Neural cell (in vitro differentiated cells): ENCODE data around the gene CAPZA2. TPM values are rescaled to one million over a fixed set of nuclear protein-coding genes. Genes with fewer than 3 reads are reported as not detected.
"Not testable (repeated sequence)": the region's sequence is repeated elsewhere in the genome, so short reads cannot be mapped to it uniquely, and the experiment has no call there.

Experiments
- H2AFZ ChIP-seq: fragments of 200-600, 300-800 bp; sonication (generic), shearing (Covaris generic); 2 replicates; pipeline ENCODE4 v1.6.0; 2014; ENCODE audit warnings: low read depth, mild to moderate bottlenecking, antibody characterized with exemption, low read length, moderate library complexity
- H3F3A ChIP-seq: fragments of 200-600 bp; shearing (Covaris generic); 2 replicates; pipeline ENCODE4 v1.6.1; 2016; ENCODE audit warnings: mild to moderate bottlenecking, moderate library complexity, mixed read lengths, antibody characterized with exemption, low read length; ENCODE audit not compliant: insufficient read depth, poor library complexity, severe bottlenecking
- H3K27ac ChIP-seq: fragments of 200-600, 300-800 bp; sonication (generic), shearing (Covaris generic); 2 replicates; pipeline ENCODE4 v1.5.1; 2014; ENCODE audit warnings: mild to moderate bottlenecking, low read length, moderate library complexity
- H3K27me3 ChIP-seq: fragments of 300-800, 200-600 bp; sonication (generic), shearing (Covaris generic); 2 replicates; pipeline ENCODE4 v1.6.0; 2014; ENCODE audit warnings: mild to moderate bottlenecking, low read depth, low read length, moderate library complexity; ENCODE audit not compliant: insufficient read depth
- H3K36me3 ChIP-seq: fragments of 300-800, 200-600 bp; sonication (generic), shearing (Covaris generic); 2 replicates; pipeline ENCODE4 v1.5.1; 2014; ENCODE audit warnings: mild to moderate bottlenecking, antibody characterized with exemption, low read length, moderate library complexity; ENCODE audit not compliant: insufficient read depth
- H3K4me2 ChIP-seq: fragments of 300-800, 200-600 bp; sonication (generic), shearing (Covaris generic); 2 replicates; pipeline ENCODE4 v1.6.0; 2014; ENCODE audit warnings: mild to moderate bottlenecking, low read length
- H3K4me3 ChIP-seq: fragments of 300-800, 200-600 bp; sonication (generic), shearing (Covaris generic); 2 replicates; pipeline ENCODE4 v1.5.1; 2014; ENCODE audit warnings: mild to moderate bottlenecking, low read length, moderate library complexity
- H3K79me2 ChIP-seq: fragments of 200-600 bp; shearing (Covaris generic); replicated peaks from 2 replicates; pipeline ENCODE4 v1.6.0; 2014; ENCODE audit warnings: mild to moderate bottlenecking, low read length, moderate library complexity; ENCODE audit not compliant: insufficient read depth
- H3K9ac ChIP-seq: fragments of 300-800, 200-600 bp; sonication (generic), shearing (Covaris generic); 2 replicates; pipeline ENCODE4 v1.6.1; 2016; ENCODE audit warnings: mild to moderate bottlenecking, low read length, mixed read lengths
- H3K9me2 ChIP-seq: fragments of 200-600 bp; shearing (Covaris generic); 2 replicates; pipeline ENCODE4 v1.6.1; 2016; ENCODE audit warnings: mild to moderate bottlenecking, low read length, mixed read lengths; ENCODE audit not compliant: insufficient read depth
- H3K9me3 ChIP-seq: fragments of 200-600, 300-800 bp; sonication (generic), shearing (Covaris generic); 2 replicates; pipeline ENCODE4 v1.6.1; 2016; ENCODE audit warnings: mild to moderate bottlenecking, mixed run types, low read length, moderate library complexity, mixed read lengths
- H4K20me1 ChIP-seq: fragments of 200-600 bp; shearing (Covaris generic); 2 replicates; pipeline ENCODE4 v1.6.1; 2016; ENCODE audit warnings: mild to moderate bottlenecking, mixed run types; ENCODE audit not compliant: insufficient read depth
- EP300 ChIP-seq: fragments of 450-650 bp; conservative IDR thresholded peaks from 2 replicates; pipeline ENCODE4 v1.6.1; 2014; ENCODE audit warnings: antibody characterized with exemption, mild to moderate bottlenecking, moderate library complexity; ENCODE audit not compliant: poor library complexity, severe bottlenecking
- EZH2 ChIP-seq: fragments of 200-600, 300-800 bp; shearing (Covaris generic), sonication (generic); IDR thresholded peaks from 2 replicates; pipeline ENCODE4 v1.6.1; 2014; ENCODE audit warnings: antibody characterized with exemption, low read length, borderline replicate concordance, mild to moderate bottlenecking; ENCODE audit not compliant: insufficient read depth, poor library complexity, severe bottlenecking
- MXI1 ChIP-seq: fragments of 450-650 bp; conservative IDR thresholded peaks from 2 replicates; pipeline ENCODE4 v1.6.1; 2014; ENCODE audit warnings: antibody characterized with exemption, mild to moderate bottlenecking; ENCODE audit not compliant: poor library complexity, severe bottlenecking
- POLR2AphosphoS5 ChIP-seq: IDR thresholded peaks from 2 replicates; pipeline ENCODE4 v1.6.1; 2012
- RAD21 ChIP-seq: fragments of 450-650 bp; conservative IDR thresholded peaks from 2 replicates; pipeline ENCODE4 v1.6.1; 2014; ENCODE audit warnings: antibody characterized with exemption, mild to moderate bottlenecking, moderate library complexity
- SMC3 ChIP-seq: fragments of 450-650 bp; conservative IDR thresholded peaks from 2 replicates; pipeline ENCODE4 v1.6.1; 2014; ENCODE audit warnings: antibody characterized with exemption, mild to moderate bottlenecking, moderate library complexity; ENCODE audit not compliant: poor library complexity
- TAF1 ChIP-seq: IDR thresholded peaks from 2 replicates; pipeline ENCODE4 v1.6.1; 2012; ENCODE audit warnings: low read depth
- polyA plus RNA-seq: library from polyadenylated mRNA; depleted of rRNA; stranded (reverse); fragments of >200 nt; gene quantifications from 2 replicates; pipeline ENCODE4 v1.2.3, GENCODE V29; 2014
- TF ChIP-seq, protein P1 (sequence below): IDR thresholded peaks from 2 replicates; pipeline ENCODE4 v1.6.1; 2012; ENCODE audit warnings: borderline replicate concordance
- TF ChIP-seq, protein P2 (sequence below): fragments of 450-650 bp; IDR thresholded peaks from 2 replicates; pipeline ENCODE4 v1.5.1; 2014; ENCODE audit warnings: antibody characterized with exemption, mild to moderate bottlenecking, moderate library complexity; ENCODE audit not compliant: poor library complexity, severe bottlenecking

The CAPZA2 gene
- polyA plus RNA-seq, 1 donor from 2014 or later: 191 TPM

DNA sequence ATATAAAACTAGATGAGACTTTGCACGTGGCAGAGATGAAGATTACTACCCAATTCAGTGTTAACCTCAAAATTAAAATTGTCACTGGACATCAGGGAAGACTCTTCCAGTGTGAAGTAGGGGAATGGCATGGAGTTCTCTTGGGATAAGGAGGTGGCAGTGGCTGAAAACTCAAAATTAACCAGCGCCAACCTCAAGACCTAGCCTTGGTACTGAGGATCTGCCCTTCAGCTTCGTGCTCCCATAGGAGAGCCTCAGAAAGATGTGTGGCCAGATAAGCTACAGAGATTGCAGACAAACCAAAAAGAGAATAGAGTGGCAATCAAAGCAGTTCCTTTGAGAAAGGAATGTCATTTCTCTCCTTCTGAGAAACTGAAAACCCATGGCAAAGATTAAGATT is 47.3 kb upstream of the CAPZA2 start:
- Histone ChIP-seq H3K9me2 (no peaks in the 10 kb centered on the region), H3K4me2 (no peak overlapping the region), H4K20me1 (no peaks in the 10 kb centered on the region), H3K9me3 (no peaks in the 10 kb centered on the region), H3K27ac (no peak overlapping the region), H3K36me3 (no peaks in the 10 kb centered on the region), H3K4me3 (no peak overlapping the region), H3K9ac (no peak overlapping the region), H3F3A (no peaks in the 10 kb centered on the region), H2AFZ (no peak overlapping the region), H3K79me2 (no peaks in the 10 kb centered on the region), H3K27me3 (no peaks in the 10 kb centered on the region)
- TF ChIP-seq, protein P1, sequence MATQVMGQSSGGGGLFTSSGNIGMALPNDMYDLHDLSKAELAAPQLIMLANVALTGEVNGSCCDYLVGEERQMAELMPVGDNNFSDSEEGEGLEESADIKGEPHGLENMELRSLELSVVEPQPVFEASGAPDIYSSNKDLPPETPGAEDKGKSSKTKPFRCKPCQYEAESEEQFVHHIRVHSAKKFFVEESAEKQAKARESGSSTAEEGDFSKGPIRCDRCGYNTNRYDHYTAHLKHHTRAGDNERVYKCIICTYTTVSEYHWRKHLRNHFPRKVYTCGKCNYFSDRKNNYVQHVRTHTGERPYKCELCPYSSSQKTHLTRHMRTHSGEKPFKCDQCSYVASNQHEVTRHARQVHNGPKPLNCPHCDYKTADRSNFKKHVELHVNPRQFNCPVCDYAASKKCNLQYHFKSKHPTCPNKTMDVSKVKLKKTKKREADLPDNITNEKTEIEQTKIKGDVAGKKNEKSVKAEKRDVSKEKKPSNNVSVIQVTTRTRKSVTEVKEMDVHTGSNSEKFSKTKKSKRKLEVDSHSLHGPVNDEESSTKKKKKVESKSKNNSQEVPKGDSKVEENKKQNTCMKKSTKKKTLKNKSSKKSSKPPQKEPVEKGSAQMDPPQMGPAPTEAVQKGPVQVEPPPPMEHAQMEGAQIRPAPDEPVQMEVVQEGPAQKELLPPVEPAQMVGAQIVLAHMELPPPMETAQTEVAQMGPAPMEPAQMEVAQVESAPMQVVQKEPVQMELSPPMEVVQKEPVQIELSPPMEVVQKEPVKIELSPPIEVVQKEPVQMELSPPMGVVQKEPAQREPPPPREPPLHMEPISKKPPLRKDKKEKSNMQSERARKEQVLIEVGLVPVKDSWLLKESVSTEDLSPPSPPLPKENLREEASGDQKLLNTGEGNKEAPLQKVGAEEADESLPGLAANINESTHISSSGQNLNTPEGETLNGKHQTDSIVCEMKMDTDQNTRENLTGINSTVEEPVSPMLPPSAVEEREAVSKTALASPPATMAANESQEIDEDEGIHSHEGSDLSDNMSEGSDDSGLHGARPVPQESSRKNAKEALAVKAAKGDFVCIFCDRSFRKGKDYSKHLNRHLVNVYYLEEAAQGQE: no peak
- TF ChIP-seq, protein P2, sequence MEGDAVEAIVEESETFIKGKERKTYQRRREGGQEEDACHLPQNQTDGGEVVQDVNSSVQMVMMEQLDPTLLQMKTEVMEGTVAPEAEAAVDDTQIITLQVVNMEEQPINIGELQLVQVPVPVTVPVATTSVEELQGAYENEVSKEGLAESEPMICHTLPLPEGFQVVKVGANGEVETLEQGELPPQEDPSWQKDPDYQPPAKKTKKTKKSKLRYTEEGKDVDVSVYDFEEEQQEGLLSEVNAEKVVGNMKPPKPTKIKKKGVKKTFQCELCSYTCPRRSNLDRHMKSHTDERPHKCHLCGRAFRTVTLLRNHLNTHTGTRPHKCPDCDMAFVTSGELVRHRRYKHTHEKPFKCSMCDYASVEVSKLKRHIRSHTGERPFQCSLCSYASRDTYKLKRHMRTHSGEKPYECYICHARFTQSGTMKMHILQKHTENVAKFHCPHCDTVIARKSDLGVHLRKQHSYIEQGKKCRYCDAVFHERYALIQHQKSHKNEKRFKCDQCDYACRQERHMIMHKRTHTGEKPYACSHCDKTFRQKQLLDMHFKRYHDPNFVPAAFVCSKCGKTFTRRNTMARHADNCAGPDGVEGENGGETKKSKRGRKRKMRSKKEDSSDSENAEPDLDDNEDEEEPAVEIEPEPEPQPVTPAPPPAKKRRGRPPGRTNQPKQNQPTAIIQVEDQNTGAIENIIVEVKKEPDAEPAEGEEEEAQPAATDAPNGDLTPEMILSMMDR: no peak
- TF ChIP-seq EP300 (no peak), MXI1 (no peak), POLR2AphosphoS5 (no peak)

DNA sequence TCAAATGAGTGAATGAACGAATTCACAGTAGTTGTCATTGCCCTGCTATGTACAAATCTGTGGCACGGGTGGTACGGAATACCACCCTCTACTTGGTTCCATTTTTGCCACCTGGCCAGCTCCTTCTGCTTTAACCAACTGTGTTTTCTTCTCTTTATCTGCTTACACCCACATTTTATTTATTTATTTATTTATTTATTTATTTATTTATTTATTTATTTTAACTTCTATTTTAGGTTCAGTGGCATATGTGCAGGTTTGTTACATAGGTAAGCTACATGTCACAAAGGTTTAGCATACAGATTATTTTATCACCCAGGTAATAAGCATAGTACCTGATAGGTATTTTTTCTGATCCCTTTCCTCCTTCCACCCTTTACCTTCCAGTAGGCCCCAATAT is 42.2 kb upstream of the CAPZA2 start:
- H3K36me3 ChIP-seq: no peaks in the 10 kb centered on the region
- no peaks in the 10 kb centered on the region for H3K79me2 ChIP-seq
- H3K9ac ChIP-seq: no peak overlapping the region
- H4K20me1 ChIP-seq: no peaks in the 10 kb centered on the region
- H2AFZ ChIP-seq: no peak overlapping the region
- no peaks in the 10 kb centered on the region for H3F3A ChIP-seq
- no peak overlapping the region for H3K4me3 ChIP-seq
- no peaks in the 10 kb centered on the region for H3K9me2 ChIP-seq
- H3K27ac ChIP-seq: no peak overlapping the region
- TF ChIP-seq EZH2: no peak
- no peak for TF ChIP-seq EP300
- no peak for TF ChIP-seq SMC3
- no peak for TF ChIP-seq MXI1
- TF ChIP-seq RAD21: no peak
- no peak for TF ChIP-seq TAF1
- no peak for TF ChIP-seq POLR2AphosphoS5
- TF ChIP-seq, protein P2: no peak
- TF ChIP-seq, protein P1: no peak
- H3K27me3 ChIP-seq: no peaks in the 10 kb centered on the region
- H3K4me2 ChIP-seq: no peak overlapping the region
- H3K9me3 ChIP-seq: no peaks in the 10 kb centered on the region

DNA sequence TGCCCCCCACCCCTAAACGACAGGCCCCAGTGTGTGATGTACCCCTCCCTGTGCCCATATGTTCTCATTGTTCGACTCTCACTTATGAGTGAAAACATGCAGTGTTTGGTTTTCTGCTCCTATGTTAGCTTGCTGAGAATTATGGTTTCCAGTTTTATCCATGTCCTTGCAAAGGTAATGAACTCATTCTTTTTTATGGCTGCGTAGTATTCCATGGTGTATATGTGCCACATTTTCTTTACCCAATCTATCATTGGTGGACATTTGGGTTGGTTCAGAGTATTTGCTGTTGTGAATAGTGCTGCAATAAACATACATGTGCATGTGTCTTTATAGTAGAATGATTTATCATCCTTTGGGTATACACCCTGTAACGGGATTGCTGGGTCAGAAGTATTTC is 40.7 kb upstream of the CAPZA2 start:
- H3K27ac ChIP-seq, H3K79me2 ChIP-seq, H3K9me2 ChIP-seq, H3K4me3 ChIP-seq, H4K20me1 ChIP-seq, H2AFZ ChIP-seq, H3K9ac ChIP-seq, H3K27me3 ChIP-seq, H3K36me3 ChIP-seq, H3F3A ChIP-seq, H3K9me3 ChIP-seq, H3K4me2 ChIP-seq: not testable (repeated sequence)
